ENCODE results near the gene PBX3. TPM values are rescaled to one million over a fixed set of nuclear protein-coding genes. Genes with fewer than 3 reads are reported as not detected.

PBX3 gene
- total RNA-seq, 1 experiment from 2014 or later = 7.7 TPM

DNA sequence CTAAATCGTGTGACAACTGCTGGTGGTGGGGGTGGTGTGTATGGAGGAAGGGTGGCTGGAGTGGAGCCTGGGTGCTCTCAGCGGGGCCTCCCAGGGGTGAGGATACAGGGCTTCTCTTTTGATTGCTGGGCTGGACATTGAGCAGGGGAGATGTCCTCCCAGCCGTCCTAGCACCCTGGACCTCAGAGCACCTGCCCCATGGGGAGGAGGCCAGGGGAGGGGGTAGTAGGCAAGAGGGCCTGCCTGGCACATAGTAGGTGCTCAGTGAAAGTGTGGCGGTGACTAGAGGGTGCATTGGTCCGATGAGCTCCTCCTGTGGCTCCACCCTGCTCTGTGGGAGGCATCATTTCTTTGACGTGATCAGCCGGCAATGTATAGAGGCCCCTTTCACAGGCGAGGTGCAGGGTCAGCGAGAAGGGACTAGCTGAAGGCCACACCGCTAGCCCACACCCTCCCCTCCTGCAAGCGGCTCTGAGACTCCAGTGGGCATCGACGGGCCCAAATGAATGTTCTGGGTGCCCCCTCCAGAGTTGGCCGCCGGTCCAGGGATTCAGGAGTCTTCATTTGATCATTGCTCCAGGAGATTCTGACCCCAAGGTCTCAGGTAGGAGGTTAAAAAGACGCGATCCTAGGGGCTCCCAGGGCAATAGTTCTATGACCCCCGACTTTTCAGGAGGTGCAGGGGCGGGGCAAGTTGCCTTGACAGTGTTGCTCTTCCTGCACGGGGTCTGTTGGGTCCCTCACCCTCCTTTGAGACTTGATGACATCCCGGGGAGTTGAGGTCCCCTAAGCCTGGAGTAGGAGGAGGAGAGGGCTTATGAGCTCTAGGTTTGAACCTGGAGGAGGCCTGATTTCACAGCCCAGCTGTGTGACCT is 255.5 kb downstream of the PBX3 start:
- no peak for DNase-seq
- ChIA-PET POLR2A (no interaction called here), CTCF (no interaction called here)
- Mint-ChIP-seq H3K36me3 (ENCODE audit: insufficient read depth, unreplicated experiment) (no peaks in the 10 kb centered on the region), H3K27me3 (ENCODE audit: insufficient read depth, unreplicated experiment) (no peaks in the 10 kb centered on the region), H3K4me1 (ENCODE audit: low read depth, unreplicated experiment) (no peaks in the 10 kb centered on the region), H3K4me3 (ENCODE audit: unreplicated experiment) (no peak overlapping the region), H3K27ac (ENCODE audit: unreplicated experiment) (no peak overlapping the region), H3K9me3 (ENCODE audit: unreplicated experiment) (peaks cover under 1% of the 10 kb centered on the region)
- Histone ChIP-seq H3K9me3 (peaks cover 2% of the 10 kb centered on the region; the same call in 1 of the 2 replicates), H3K27me3 (replicated peaks; ENCODE audit: control insufficient read depth, insufficient read depth, low read length) (no peaks in the 10 kb centered on the region), H3K4me3 (ENCODE audit: low read depth, low read length) (no peak overlapping the region), H3K4me1 (no peaks in the 10 kb centered on the region), H3K36me3 (ENCODE audit: control insufficient read depth, insufficient read depth, low read length) (no peaks in the 10 kb centered on the region)
- BruUV-seq (replicated peaks) = no TSS peak
- intact Hi-C loops (cut with micrococcal nuclease; ENCODE audit: unreplicated experiment) = no loop called here
- TF ChIP-seq, protein P1, sequence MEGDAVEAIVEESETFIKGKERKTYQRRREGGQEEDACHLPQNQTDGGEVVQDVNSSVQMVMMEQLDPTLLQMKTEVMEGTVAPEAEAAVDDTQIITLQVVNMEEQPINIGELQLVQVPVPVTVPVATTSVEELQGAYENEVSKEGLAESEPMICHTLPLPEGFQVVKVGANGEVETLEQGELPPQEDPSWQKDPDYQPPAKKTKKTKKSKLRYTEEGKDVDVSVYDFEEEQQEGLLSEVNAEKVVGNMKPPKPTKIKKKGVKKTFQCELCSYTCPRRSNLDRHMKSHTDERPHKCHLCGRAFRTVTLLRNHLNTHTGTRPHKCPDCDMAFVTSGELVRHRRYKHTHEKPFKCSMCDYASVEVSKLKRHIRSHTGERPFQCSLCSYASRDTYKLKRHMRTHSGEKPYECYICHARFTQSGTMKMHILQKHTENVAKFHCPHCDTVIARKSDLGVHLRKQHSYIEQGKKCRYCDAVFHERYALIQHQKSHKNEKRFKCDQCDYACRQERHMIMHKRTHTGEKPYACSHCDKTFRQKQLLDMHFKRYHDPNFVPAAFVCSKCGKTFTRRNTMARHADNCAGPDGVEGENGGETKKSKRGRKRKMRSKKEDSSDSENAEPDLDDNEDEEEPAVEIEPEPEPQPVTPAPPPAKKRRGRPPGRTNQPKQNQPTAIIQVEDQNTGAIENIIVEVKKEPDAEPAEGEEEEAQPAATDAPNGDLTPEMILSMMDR (IDR thresholded peaks at IDR 0.05; ENCODE audit: insufficient read depth in 1 of 2, low read depth in 1 of 2, low read length in 1 of 2, severe bottlenecking in 1 of 2, unreplicated experiment in 1 of 2) = no peak

DNA sequence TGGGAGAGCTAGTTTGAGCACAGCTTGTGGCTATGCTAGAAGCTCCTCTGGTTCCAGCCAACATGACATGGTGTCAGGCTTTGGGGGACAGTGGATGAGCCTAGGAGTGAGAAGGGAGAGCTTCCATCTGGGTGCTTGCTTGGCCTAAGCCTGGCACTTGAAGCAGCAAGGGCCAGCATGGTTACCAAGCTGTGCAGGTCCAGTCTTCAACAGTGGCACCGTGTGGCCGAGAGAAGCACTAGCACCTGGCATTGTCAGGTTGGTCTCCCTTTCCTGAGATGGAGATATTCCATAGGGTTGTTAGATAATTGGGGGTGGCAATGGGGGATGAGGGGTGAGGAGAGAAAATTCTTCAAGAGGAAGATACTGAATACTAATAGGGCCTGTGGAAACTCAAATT is 261.9 kb downstream of the PBX3 start:
- H3K36me3 Mint-ChIP-seq (ENCODE audit: insufficient read depth, unreplicated experiment) = no peaks in the 10 kb centered on the region
- H3K4me1 ChIP-seq = no peaks in the 10 kb centered on the region
- no peaks in the 10 kb centered on the region for H3K36me3 ChIP-seq (ENCODE audit: control insufficient read depth, insufficient read depth, low read length)
- H3K27ac Mint-ChIP-seq (ENCODE audit: unreplicated experiment) = no peak overlapping the region
- no peak overlapping the region for H3K4me3 Mint-ChIP-seq (ENCODE audit: unreplicated experiment)
- intact Hi-C loops (cut with micrococcal nuclease; ENCODE audit: unreplicated experiment) = no loop called here
- peaks cover 21% of the 10 kb centered on the region for H3K9me3 ChIP-seq
- H3K4me3 ChIP-seq (ENCODE audit: low read depth, low read length) = no peak overlapping the region
- no peaks in the 10 kb centered on the region for H3K27me3 Mint-ChIP-seq (ENCODE audit: insufficient read depth, unreplicated experiment)
- BruUV-seq (replicated peaks) = no TSS peak
- CTCF ChIA-PET = no interaction called here
- DNase-seq = peak in 1 of 2 experiments; percentile 16
- no peaks in the 10 kb centered on the region for H3K27me3 ChIP-seq (replicated peaks; ENCODE audit: control insufficient read depth, insufficient read depth, low read length)
- TF ChIP-seq, protein P1 (IDR thresholded peaks at IDR 0.05; ENCODE audit: insufficient read depth in 1 of 2, low read depth in 1 of 2, low read length in 1 of 2, severe bottlenecking in 1 of 2, unreplicated experiment in 1 of 2) = peak in 1 of 2 experiments; percentile 26
- no peaks in the 10 kb centered on the region for H3K4me1 Mint-ChIP-seq (ENCODE audit: low read depth, unreplicated experiment)
- POLR2A ChIA-PET = no interaction called here
- peaks cover 22% of the 10 kb centered on the region for H3K9me3 Mint-ChIP-seq (ENCODE audit: unreplicated experiment)

- H3K9me3 Mint-ChIP-seq (ENCODE audit: unreplicated experiment) = peaks cover 2% of the 10 kb centered on the region
- H3K4me3 ChIP-seq (ENCODE audit: low read depth, low read length) = no peak overlapping the region
- TF ChIP-seq, protein P1 (IDR thresholded peaks at IDR 0.05; ENCODE audit: insufficient read depth in 1 of 2, low read depth in 1 of 2, low read length in 1 of 2, severe bottlenecking in 1 of 2, unreplicated experiment in 1 of 2) = no peak
- H3K27ac Mint-ChIP-seq (ENCODE audit: unreplicated experiment) = no peak overlapping the region
- H3K36me3 ChIP-seq (ENCODE audit: control insufficient read depth, insufficient read depth, low read length) = no peaks in the 10 kb centered on the region
- intact Hi-C loops (cut with micrococcal nuclease; ENCODE audit: unreplicated experiment) = no loop called here
- no peaks in the 10 kb centered on the region for H3K36me3 Mint-ChIP-seq (ENCODE audit: insufficient read depth, unreplicated experiment)
- H3K9me3 ChIP-seq = no peaks in the 10 kb centered on the region
- ChIA-PET CTCF (no interaction called here), POLR2A (no interaction called here)
- H3K4me1 ChIP-seq = no peaks in the 10 kb centered on the region
- H3K27me3 ChIP-seq (replicated peaks; ENCODE audit: control insufficient read depth, insufficient read depth, low read length) = no peaks in the 10 kb centered on the region
- no TSS peak for BruUV-seq (replicated peaks)
- H3K27me3 Mint-ChIP-seq (ENCODE audit: insufficient read depth, unreplicated experiment) = no peaks in the 10 kb centered on the region
- H3K4me3 Mint-ChIP-seq (ENCODE audit: unreplicated experiment) = no peak overlapping the region
- DNase-seq = no peak
- no peaks in the 10 kb centered on the region for H3K4me1 Mint-ChIP-seq (ENCODE audit: low read depth, unreplicated experiment)
Observed at GRCh38 chr9:126014726-126015125, 267.6 kb downstream of the PBX3 start.

Measured in Caco-2 (cell line).